A549 (cell line): ENCODE results near the gene PSMD6.

ENCODE experiments used
- CTCF ChIP-seq: fragments of >200 bp; sonication (Bioruptor Twin); formaldehyde crosslinking; IDR thresholded peaks from 3 replicates; pipeline ENCODE4 v1.5.1; 2016
- HOXA7 ChIP-seq: fragments of 250-450 bp; sonication (Bioruptor Pico); IDR thresholded peaks from 2 replicates; pipeline ENCODE4 v1.5.0; 2020; ENCODE audit warnings: mild to moderate bottlenecking, moderate library complexity
- MAFK ChIP-seq: fragments of 450-650 bp; IDR thresholded peaks from 2 replicates; pipeline ENCODE4 v1.6.1; 2014; ENCODE audit not compliant: partially characterized antibody
- PBX3 ChIP-seq: IDR thresholded peaks from 2 replicates; pipeline ENCODE4 v1.6.1; 2012
- PHF8 ChIP-seq: fragments of 200-600 bp; sonication (generic); IDR thresholded peaks from 2 replicates; pipeline ENCODE4 v1.6.1; 2016; ENCODE audit warnings: low read depth, mild to moderate bottlenecking, antibody characterized with exemption, moderate library complexity, borderline replicate concordance
- POLR2A ChIP-seq: IDR thresholded peaks from 2 replicates; pipeline ENCODE4 v1.6.1; 2012; ENCODE audit warnings: mild to moderate bottlenecking, low read length
- REST ChIP-seq: fragments of 200-600 bp; sonication (generic); IDR thresholded peaks from 2 replicates; pipeline ENCODE4 v1.6.1; 2016; ENCODE audit warnings: antibody characterized with exemption, mild to moderate bottlenecking, moderate library complexity
- RFX5 ChIP-seq: fragments of 450-650 bp; IDR thresholded peaks from 2 replicates; pipeline ENCODE4 v1.7.1; 2014; ENCODE audit warnings: antibody characterized with exemption, mild to moderate bottlenecking, moderate library complexity

- no peak for TF ChIP-seq POLR2A
- no peak for TF ChIP-seq PBX3
- TF ChIP-seq MAFK = no peak
- TF ChIP-seq RFX5 = no peak
- no peak for TF ChIP-seq CTCF
- no peak for TF ChIP-seq PHF8
- TF ChIP-seq HOXA7 = no peak
- TF ChIP-seq REST = no peak
These were observed 57.3 kb downstream of the PSMD6 start for GRCh38 chr3:63966007-63966406.
